ENCODE measurements around the gene HSD17B14. TPM values are rescaled to one million over a fixed set of nuclear protein-coding genes. Genes with fewer than 3 reads are reported as not detected.

The HSD17B14 gene
- total and polyA plus RNA-seq, 9 of the 15 experiments (the other 6 are each of a cell fraction or from before 2014, with no cell fraction given) = 0.16 TPM; not detected in 8

DNA sequence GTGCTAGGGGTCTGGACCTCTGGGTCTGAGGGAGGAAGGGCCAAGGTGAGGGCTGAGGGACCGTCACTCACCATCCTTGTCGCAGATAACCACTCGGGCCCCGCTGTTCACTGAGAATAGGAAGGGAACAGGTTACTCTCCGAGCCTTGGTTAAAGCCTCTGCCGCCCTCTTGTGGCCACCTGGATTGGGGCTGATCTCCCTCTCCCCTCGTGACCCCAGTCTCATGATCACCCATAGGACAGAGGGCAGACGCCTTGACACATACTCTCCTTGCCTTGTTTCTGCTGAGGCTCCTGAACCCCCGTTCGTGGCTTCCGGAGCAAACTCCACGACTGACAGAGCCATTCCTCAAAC lies 580 bp downstream of the HSD17B14 start (continued):
- TF ChIP-seq MTF1 (CRISPR knock-in tag; IDR thresholded peaks at IDR 0.05; ENCODE audit: borderline replicate concordance) (no peak), ESRRA (IDR thresholded peaks at IDR 0.05; ENCODE audit: borderline replicate concordance, low read depth) (peak; percentile 68), ZNF830 (CRISPR knock-in tag; IDR thresholded peaks at IDR 0.05) (no peak), NCOR1 (IDR thresholded peaks at IDR 0.05) (no peak), ZFPM2 (CRISPR knock-in tag; IDR thresholded peaks at IDR 0.05) (no peak), HDAC6 (IDR thresholded peaks at IDR 0.05; ENCODE audit: low read depth, low read length) (no peak), RAD21 (CRISPR knock-in tag; conservative IDR thresholded peaks at IDR 0.05 in 1 of 2, IDR thresholded peaks at IDR 0.05 in 1 of 2) (peak; percentile 87 to 96), NCOA6 (IDR thresholded peaks at IDR 0.05) (no peak), ZNF551 (CRISPR knock-in tag; IDR thresholded peaks at IDR 0.05) (no peak), SNRNP70 (optimal IDR thresholded peaks at IDR 0.05; ENCODE audit: low read depth, low read length) (no peak), ZNF143 (CRISPR knock-in tag; IDR thresholded peaks at IDR 0.05) (peak; percentile 54; the same call in 1 of the 2 replicates), ZNF589 (CRISPR knock-in tag; IDR thresholded peaks at IDR 0.05; ENCODE audit: low read depth) (peak; percentile 47; the same call in 1 of the 2 replicates), ZNF282 (CRISPR knock-in tag; IDR thresholded peaks at IDR 0.05) (no peak), ZNF140 (CRISPR knock-in tag; IDR thresholded peaks at IDR 0.05) (no peak), ATF7 (IDR thresholded peaks at IDR 0.05) (peak; percentile 59; the same call in 1 of the 2 replicates), TAL1 (IDR thresholded peaks at IDR 0.05) (no peak), C11orf30 (IDR thresholded peaks at IDR 0.05; ENCODE audit: low read depth) (no peak), ZKSCAN1 (IDR thresholded peaks at IDR 0.05; ENCODE audit: low read depth, low read length) (0 out of 2 replicates have a peak, but pooled peaks have one; percentile 25), XRCC3 (IDR thresholded peaks at IDR 0.05) (no peak), ZNF217 (CRISPR knock-in tag; IDR thresholded peaks at IDR 0.05) (no peak), NR2C1 (IDR thresholded peaks at IDR 0.05) (peak; percentile 69; the same call in 1 of the 2 replicates), NR2C1 (tag; IDR thresholded peaks at IDR 0.05) (peak; percentile 80), SETDB1 (IDR thresholded peaks at IDR 0.05; ENCODE audit: low read length) (no peak), NR3C1 (CRISPR knock-in tag; IDR thresholded peaks at IDR 0.05) (no peak)
- TF ChIP-seq, protein P1, sequence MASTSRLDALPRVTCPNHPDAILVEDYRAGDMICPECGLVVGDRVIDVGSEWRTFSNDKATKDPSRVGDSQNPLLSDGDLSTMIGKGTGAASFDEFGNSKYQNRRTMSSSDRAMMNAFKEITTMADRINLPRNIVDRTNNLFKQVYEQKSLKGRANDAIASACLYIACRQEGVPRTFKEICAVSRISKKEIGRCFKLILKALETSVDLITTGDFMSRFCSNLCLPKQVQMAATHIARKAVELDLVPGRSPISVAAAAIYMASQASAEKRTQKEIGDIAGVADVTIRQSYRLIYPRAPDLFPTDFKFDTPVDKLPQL (IDR thresholded peaks at IDR 0.05; ENCODE audit: extremely low read depth, insufficient read length) = no peak
- TF ChIP-seq, protein P2, sequence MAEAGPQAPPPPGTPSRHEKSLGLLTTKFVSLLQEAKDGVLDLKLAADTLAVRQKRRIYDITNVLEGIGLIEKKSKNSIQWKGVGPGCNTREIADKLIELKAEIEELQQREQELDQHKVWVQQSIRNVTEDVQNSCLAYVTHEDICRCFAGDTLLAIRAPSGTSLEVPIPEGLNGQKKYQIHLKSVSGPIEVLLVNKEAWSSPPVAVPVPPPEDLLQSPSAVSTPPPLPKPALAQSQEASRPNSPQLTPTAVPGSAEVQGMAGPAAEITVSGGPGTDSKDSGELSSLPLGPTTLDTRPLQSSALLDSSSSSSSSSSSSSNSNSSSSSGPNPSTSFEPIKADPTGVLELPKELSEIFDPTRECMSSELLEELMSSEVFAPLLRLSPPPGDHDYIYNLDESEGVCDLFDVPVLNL (CRISPR knock-in tag; IDR thresholded peaks at IDR 0.05; ENCODE audit: low read depth) = no peak
- TF ChIP-seq, protein P3, sequence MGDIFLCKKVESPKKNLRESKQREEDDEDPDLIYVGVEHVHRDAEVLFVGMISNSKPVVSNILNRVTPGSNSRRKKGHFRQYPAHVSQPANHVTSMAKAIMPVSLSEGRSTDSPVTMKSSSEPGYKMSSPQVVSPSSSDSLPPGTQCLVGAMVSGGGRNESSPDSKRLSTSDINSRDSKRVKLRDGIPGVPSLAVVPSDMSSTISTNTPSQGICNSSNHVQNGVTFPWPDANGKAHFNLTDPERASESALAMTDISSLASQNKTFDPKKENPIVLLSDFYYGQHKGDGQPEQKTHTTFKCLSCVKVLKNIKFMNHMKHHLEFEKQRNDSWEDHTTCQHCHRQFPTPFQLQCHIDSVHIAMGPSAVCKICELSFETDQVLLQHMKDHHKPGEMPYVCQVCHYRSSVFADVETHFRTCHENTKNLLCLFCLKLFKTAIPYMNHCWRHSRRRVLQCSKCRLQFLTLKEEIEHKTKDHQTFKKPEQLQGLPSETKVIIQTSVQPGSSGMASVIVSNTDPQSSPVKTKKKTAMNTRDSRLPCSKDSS (IDR thresholded peaks at IDR 0.05; ENCODE audit: low read depth, partially characterized antibody) = no peak
- TF ChIP-seq, protein P4, sequence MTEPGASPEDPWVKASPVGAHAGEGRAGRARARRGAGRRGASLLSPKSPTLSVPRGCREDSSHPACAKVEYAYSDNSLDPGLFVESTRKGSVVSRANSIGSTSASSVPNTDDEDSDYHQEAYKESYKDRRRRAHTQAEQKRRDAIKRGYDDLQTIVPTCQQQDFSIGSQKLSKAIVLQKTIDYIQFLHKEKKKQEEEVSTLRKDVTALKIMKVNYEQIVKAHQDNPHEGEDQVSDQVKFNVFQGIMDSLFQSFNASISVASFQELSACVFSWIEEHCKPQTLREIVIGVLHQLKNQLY (CRISPR knock-in tag; conservative IDR thresholded peaks at IDR 0.05) = no peak

All from K562 (cell line).